AG08395 (cell line): ENCODE results near the gene SHMT1.
"Not testable (repeated sequence)": the region's sequence is repeated elsewhere in the genome, so short reads cannot be mapped to it uniquely, and the experiment has no call there.

Experiments
- DNase-seq: peaks from one replicate; pipeline ENCODE4 v3.0.0; 2012; ENCODE audit warnings: mixed read lengths, low spot score

SHMT1 gene

GRCh38 chr17:18378205-18378505 lies 14.8 kb upstream of the SHMT1 start:
- no peak for DNase-seq

DNA sequence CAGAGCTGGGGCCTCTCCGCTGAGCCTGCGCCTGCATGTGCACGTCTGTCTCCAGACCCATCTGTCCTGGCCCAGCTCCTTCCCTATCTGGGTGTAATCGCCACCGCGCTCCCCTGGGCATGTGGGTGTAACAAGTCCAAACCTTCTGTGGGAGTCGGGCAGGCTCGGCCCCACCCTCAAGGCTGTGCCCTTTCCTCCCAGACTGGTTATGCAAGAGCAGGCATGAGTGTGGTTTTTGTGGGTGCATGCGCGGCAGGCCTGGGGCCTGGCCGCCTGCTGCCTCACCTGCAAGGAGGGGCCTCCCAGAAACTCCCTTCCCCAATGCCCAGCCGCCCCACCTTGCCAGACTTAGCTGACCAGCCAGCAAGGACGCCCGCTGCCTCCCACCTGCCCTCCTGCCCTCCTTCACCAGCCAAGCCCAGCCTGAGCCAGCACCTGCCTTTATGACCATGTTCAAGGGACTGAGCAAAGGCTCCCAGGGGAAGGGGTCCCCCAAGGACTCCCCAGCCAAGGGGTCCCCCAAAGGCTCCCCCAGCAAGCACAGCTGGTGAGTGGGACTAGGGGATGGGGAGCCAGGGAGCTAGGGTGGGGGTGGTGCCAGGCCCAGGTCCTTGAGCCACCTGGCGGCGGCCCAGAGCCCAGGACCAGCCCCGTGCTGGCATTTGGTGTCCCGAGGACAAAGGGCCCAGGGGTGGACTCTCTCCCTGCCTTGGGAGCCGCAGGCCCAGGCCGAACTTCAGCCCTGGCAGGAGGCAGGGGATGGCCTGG lies 14.3 kb upstream of the SHMT1 start, which contains the start of gene EVPLL:
EVPLL (plus strand) TSS at position 342 of the 768 bp plus-strand sequence. CDS start 3,160 bp downstream, outside the sequence.
- DNase-seq, result no peak

GRCh38 chr17:18374216-18374615 lies 10.9 kb upstream of the SHMT1 start:
- DNase-seq, result no peak

DNA sequence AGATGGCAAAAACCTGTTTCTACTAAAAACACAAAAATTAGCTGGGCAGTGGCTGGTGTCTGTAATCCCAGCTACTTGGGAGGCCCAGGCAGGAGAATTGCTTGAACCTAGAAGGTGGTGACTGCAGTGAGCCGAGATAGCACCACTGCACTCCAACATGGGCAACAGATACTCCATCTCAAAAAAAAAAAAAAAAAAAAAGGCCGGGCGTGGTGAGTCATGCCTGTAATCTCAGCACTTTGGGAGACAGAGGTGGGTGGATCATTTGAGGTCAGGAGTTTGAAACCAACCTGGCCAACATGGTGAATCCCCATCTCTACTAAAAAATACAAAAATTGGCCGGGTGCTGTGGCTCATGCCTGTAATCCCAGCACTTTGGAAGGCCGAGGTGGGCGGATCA lies 9.8 kb upstream of the SHMT1 start:
- DNase-seq, result not testable (repeated sequence)

DNA sequence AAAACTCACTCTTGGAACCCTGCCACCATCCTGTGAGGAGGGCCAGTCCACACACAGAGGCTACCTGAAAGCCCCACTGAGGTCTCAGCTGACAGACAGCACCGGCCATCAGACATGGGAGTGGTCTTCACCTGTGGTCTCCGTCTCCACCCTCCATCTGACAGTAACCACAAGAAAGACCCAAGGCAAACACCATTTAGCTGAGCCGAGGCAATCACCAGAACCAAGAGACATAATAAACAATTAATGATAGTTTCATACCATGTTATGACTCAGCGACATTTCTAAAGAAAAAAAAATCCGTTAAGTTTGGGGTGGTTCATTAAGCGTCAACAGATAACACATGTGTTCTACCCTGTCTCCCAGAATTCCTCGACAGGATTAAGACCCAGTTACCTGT lies 8.1 kb upstream of the SHMT1 start:
- no peak for DNase-seq

GRCh38 chr17:18370761-18371160 lies 7.4 kb upstream of the SHMT1 start:
- DNase-seq, result no peak

GRCh38 chr17:18368946-18369345 lies 5.6 kb upstream of the SHMT1 start:
- no peak for DNase-seq

- no peak for DNase-seq
Measured at GRCh38 chr17:18364166-18364565, 816 bp upstream of the SHMT1 start.

- peak; percentile 19 for DNase-seq
Measured at GRCh38 chr17:18362698-18363100, 651 bp downstream of the SHMT1 start.

DNA sequence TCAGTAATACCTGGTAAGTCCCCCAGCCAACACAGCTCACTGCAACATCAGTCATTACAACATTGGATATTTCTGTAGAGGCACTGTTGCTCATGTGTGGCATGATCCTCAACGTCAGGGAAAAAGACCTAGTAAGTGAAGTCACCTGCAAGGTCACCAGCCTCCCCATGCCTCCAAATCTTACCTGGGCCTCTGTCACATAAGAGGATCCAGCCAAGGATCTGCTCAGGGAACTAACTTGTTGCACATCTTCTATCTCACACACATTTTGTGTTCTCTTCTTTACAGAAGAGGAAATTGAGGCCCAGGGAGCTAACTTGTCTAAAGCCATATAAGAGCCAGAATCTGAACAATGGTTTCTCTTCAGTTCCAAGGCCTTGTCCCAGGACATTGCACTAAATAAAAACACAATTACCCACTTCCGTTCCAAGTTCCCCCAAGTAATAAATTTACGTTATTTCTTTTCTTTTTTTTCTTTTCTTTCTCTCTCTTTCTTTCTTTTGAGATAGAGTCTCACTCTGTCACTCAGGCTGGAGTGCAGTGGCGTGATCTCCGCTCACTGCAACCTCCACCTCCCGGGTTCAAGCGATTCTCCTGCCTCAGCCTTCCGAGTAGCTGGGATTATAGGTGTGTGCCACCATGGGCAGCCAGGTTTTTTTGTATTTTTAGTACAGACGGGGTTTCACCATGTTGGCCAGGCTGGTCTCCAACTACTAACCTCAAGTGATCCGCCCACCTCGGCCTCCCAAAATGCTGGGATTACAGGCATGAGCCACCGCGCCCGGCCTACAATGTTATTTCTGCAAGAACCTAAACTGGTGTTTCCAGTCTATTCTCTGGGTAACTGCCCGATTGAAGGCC lies 1.3 kb downstream of the SHMT1 start:
- no peak for DNase-seq

GRCh38 chr17:18360518-18360917 lies 2.8 kb downstream of the SHMT1 start:
- DNase-seq, result no peak

GRCh38 chr17:18356624-18357023 lies 6.7 kb downstream of the SHMT1 start:
- DNase-seq, result peak; percentile 53

DNA sequence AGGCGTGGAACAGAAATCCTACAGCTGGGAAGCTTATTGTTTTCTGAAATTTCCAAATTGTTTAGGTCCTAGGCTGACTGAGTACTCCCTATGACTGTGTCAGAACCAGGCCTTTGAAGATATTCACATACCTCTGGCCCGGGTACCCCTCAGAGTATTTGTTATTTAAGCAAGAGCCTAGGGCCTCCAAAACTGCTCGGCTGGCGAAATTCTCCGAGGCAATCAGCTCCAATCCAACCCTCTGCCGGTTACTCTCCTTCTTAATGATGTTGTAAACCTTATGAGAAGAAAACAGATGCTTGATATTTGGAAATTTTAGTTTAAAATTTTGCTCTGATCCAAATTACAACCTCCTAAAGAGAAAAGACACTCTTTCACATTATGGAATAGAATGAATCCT lies 9.8 kb downstream of the SHMT1 start:
- DNase-seq, result no peak

DNA sequence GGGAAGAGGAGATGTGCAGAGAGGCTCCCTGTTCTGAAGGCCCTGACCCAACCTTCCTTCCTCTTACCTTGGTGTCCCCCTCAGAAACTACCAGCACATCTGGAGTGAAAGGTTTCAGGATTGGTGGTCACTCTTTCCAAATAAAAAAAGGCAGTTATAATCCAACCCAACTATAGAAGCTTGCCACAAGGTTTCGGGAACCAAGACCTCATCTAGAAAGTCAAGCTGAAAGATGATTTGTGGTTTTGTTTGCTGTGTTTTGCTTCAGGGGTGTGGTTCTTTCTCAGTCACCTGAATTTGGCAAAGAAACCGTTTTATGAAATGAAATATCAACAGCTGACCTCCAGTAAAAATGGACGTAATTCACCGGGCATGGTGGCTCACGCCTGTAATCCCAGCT lies 19.3 kb downstream of the SHMT1 start:
- no peak for DNase-seq

GRCh38 chr17:18339933-18340332 lies 23.4 kb downstream of the SHMT1 start:
- no peak for DNase-seq

- DNase-seq, result not testable (repeated sequence)
Measured at GRCh38 chr17:18338158-18338557, 25.2 kb downstream of the SHMT1 start.

- peak; percentile 27 for DNase-seq
Measured at GRCh38 chr17:18332909-18333489, 30.4 kb downstream of the SHMT1 start.

DNA sequence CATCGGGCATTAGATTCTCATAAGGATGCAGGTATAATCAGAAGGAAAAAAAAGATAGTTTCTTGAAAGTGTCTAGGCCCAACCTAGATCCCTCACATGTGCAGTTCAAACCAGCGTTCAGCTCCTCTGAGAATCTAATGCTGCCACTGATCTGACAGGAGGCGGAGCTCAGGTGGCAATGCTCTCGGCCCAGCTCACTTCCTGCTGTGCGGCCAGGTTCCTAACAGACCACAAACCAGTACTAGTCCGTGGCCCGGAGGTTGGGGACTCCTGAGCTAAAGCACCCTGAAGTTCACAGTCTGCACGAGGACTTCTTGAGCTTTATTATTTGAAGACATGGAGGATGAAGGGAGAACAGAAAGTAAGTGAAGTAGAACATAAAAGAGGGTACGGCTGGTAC lies 31.5 kb downstream of the SHMT1 start:
- no peak for DNase-seq

- no peak for DNase-seq
Measured at GRCh38 chr17:18328643-18329204, 34.6 kb downstream of the SHMT1 start.

GRCh38 chr17:18327556-18327955 lies 35.8 kb downstream of the SHMT1 start:
- DNase-seq, result no peak

DNA sequence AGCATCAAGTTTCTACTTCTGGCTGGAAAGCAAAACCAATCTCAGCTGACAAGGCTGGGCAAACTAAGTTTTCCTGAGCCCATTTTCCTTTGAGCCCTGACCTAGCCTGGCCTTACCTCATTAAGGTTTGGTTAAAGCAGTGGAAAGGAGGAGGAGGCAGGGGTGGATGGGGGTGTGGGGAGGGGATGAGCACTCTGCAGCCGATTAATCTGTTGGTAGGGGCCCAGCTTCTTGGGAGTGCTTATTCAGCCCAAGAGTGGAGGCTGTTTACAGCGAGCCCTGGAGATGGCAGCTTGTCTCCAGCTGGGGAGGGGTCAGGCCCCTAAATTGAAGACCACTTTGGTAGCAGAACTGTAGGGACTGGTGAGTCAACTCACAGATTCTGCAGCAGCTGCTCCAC lies 36.3 kb downstream of the SHMT1 start:
- DNase-seq, result no peak

DNA sequence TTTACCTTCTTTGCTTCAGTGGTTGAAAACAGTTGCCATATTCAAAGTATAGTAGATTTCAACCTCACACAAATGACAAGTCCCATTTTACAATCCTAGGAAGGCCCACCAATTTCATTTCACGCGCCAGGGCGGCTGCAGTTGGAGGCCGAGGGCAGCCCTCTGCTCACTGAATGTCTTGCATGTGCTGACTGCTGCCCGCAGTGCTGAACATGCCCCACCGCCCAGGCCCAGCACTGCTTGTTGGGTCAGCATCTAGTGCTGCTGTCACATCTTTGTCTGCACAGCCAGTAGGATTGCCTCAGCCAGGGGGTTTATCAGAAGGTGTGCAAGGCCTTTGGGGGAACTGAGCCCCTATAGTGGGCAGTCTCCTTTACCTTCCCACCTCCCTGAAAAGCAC lies 36.8 kb downstream of the SHMT1 start:
- DNase-seq, result no peak

- DNase-seq, result no peak
Measured at GRCh38 chr17:18326039-18326438, 37.3 kb downstream of the SHMT1 start.
